Activated gamma-delta T cell treated with Interleukin-2 at 50 U/mL for 16 hours (primary cell): ENCODE data around the gene SUPT20H.
A peak's percentile ranks its signal among the peaks of the same experiment; 100 is the strongest.
"Not testable (repeated sequence)": the region's sequence is repeated elsewhere in the genome, so short reads cannot be mapped to it uniquely, and the experiment has no call there.

Experiments used
- DNase-seq: peaks from one replicate; pipeline ENCODE4 v3.0.0-alpha.2; 2020

Gene SUPT20H

GRCh38 chr13:37068962-37069361, 9.5 kb upstream of the SUPT20H start:
- DNase-seq = no peak

- DNase-seq = no peak
Observed at GRCh38 chr13:37067874-37068273, 8.4 kb upstream of the SUPT20H start.

GRCh38 chr13:37065890-37066526, 6.5 kb upstream of the SUPT20H start:
- no peak for DNase-seq

GRCh38 chr13:37059848-37060192, 332 bp upstream of the SUPT20H start:
- no peak for DNase-seq

GRCh38 chr13:37056228-37056627, 3.3 kb downstream of the SUPT20H start:
- DNase-seq = not testable (repeated sequence)

GRCh38 chr13:37053111-37053510, 6.4 kb downstream of the SUPT20H start:
- DNase-seq = not testable (repeated sequence)

- no peak for DNase-seq
Observed at GRCh38 chr13:37049810-37050209, 9.7 kb downstream of the SUPT20H start.

GRCh38 chr13:37047846-37048245, 11.6 kb downstream of the SUPT20H start:
- DNase-seq = no peak

GRCh38 chr13:37047032-37047431, 12.5 kb downstream of the SUPT20H start:
- DNase-seq = no peak

- DNase-seq = no peak
Observed at GRCh38 chr13:37046062-37046461, 13.4 kb downstream of the SUPT20H start.

- no peak for DNase-seq
Observed at GRCh38 chr13:37040789-37041188, 18.7 kb downstream of the SUPT20H start.

GRCh38 chr13:37039896-37040295, 19.6 kb downstream of the SUPT20H start:
- no peak for DNase-seq

GRCh38 chr13:37037241-37037640, 22.2 kb downstream of the SUPT20H start:
- no peak for DNase-seq

GRCh38 chr13:37029617-37030016, 29.9 kb downstream of the SUPT20H start:
- no peak for DNase-seq

- DNase-seq = no peak
Observed at GRCh38 chr13:37027639-37028038, 31.8 kb downstream of the SUPT20H start.

- DNase-seq = no peak
Observed at GRCh38 chr13:37026771-37027170, 32.7 kb downstream of the SUPT20H start.

GRCh38 chr13:37023871-37024270, 35.6 kb downstream of the SUPT20H start:
- DNase-seq = no peak

- no peak for DNase-seq
Observed at GRCh38 chr13:37014609-37015008, 44.9 kb downstream of the SUPT20H start.

GRCh38 chr13:37011788-37012187, 47.7 kb downstream of the SUPT20H start:
- DNase-seq = no peak

- no peak for DNase-seq
Observed at GRCh38 chr13:37011002-37011401, 48.5 kb downstream of the SUPT20H start.

- no peak for DNase-seq
Observed at GRCh38 chr13:37010424-37010823, 49.1 kb downstream of the SUPT20H start.

- DNase-seq = no peak
Observed at GRCh38 chr13:37009692-37010091, 49.8 kb downstream of the SUPT20H start.

GRCh38 chr13:37001921-37002250, 57.6 kb downstream of the SUPT20H start:
- DNase-seq = no peak

- DNase-seq = peak; percentile 90
Observed at GRCh38 chr13:36999054-36999714, 60.3 kb downstream of the SUPT20H start, which contains the start of gene ALG5. ALG5 (minus strand) TSS chr13:36999340; CDS start chr13:36999300, 40 bp downstream.

GRCh38 chr13:36998624-36999041, 60.9 kb downstream of the SUPT20H start:
- DNase-seq = peak; percentile 14
